Osteoblast (primary cell): ENCODE measurements around the gene ANK3. TPM values are rescaled to one million over a fixed set of nuclear protein-coding genes. Genes with fewer than 3 reads are reported as not detected.
"Not testable (repeated sequence)": the region's sequence is repeated elsewhere in the genome, so short reads cannot be mapped to it uniquely, and the experiment has no call there.

Experiments used
- DNase-seq: peaks from one replicate; pipeline ENCODE4 v3.0.0; 2011; ENCODE audit warnings: low spot score, mixed read lengths; ENCODE audit not compliant: insufficient read length; ENCODE audit errors: missing footprints
- H2AFZ ChIP-seq: 2 replicates; pipeline ENCODE4 v1.6.0; 2011; ENCODE audit warnings: mild to moderate bottlenecking, low read length
- H3K27ac ChIP-seq: 2 replicates; pipeline ENCODE4 v1.5.1; 2011; ENCODE audit warnings: mild to moderate bottlenecking, low read depth, low read length, moderate library complexity
- H3K27me3 ChIP-seq: 2 replicates; pipeline ENCODE4 v1.6.0; 2012; ENCODE audit warnings: mild to moderate bottlenecking, control low read depth, inconsistent platforms, low read length, moderate library complexity; ENCODE audit not compliant: insufficient read depth
- H3K36me3 ChIP-seq: 2 replicates; pipeline ENCODE4 v1.5.1; 2011; ENCODE audit warnings: mild to moderate bottlenecking, low read length, control low read depth, moderate library complexity; ENCODE audit not compliant: insufficient read depth
- H3K4me1 ChIP-seq: 2 replicates; pipeline ENCODE4 v1.5.1; 2011; ENCODE audit warnings: mild to moderate bottlenecking, low read length, control low read depth, moderate library complexity; ENCODE audit not compliant: insufficient read depth
- H3K4me2 ChIP-seq: 2 replicates; pipeline ENCODE4 v1.6.0; 2011; ENCODE audit warnings: mild to moderate bottlenecking, low read length; ENCODE audit not compliant: insufficient read depth
- H3K4me3 ChIP-seq: fragments of 200-600 bp; sonication (generic); 3 replicates; pipeline ENCODE4 v1.5.1; 2012; ENCODE audit warnings: mild to moderate bottlenecking, low read length, inconsistent platforms; ENCODE audit not compliant: insufficient read depth
- H3K79me2 ChIP-seq: 2 replicates; pipeline ENCODE4 v1.6.0; 2012; ENCODE audit warnings: mild to moderate bottlenecking, low read length, control low read depth, inconsistent platforms; ENCODE audit not compliant: insufficient read depth
- H3K9me3 ChIP-seq: 2 replicates; pipeline ENCODE4 v1.5.1; 2011; ENCODE audit warnings: low read depth, low read length, control low read depth
- H4K20me1 ChIP-seq: 2 replicates; pipeline ENCODE4 v1.6.0; 2012; ENCODE audit warnings: mild to moderate bottlenecking, low read length, control low read depth; ENCODE audit not compliant: insufficient read depth
- CTCF ChIP-seq: IDR thresholded peaks from 2 replicates; pipeline ENCODE4 v1.5.1; 2011; ENCODE audit warnings: mild to moderate bottlenecking, low read depth, low read length, moderate library complexity; ENCODE audit errors: extremely low read depth
- total RNA-seq: library from RNA; depleted of rRNA; stranded (reverse); fragments of >200 nt; gene quantifications from 2 replicates; pipeline ENCODE4 v1.2.3, GENCODE V29; 2012

The ANK3 gene
- total RNA-seq, 1 donor, result 44.5 TPM

- Histone ChIP-seq H3K9me3 (no peaks in the 10 kb centered on the region), H3K79me2 (no peaks in the 10 kb centered on the region), H3K4me2 (no peak overlapping the region), H3K4me3 (no peak overlapping the region), H3K4me1 (peaks cover 4% of the 10 kb centered on the region), H3K27me3 (no peaks in the 10 kb centered on the region), H4K20me1 (no peaks in the 10 kb centered on the region), H2AFZ (no peak overlapping the region), H3K36me3 (no peaks in the 10 kb centered on the region), H3K27ac (no peak overlapping the region)
- no peak for DNase-seq
- no peak for TF ChIP-seq CTCF
Measured at GRCh38 chr10:60035984-60036383, 353.7 kb downstream of the ANK3 start.

GRCh38 chr10:60035375-60035774 is 354.3 kb downstream of the ANK3 start:
- not testable (repeated sequence) for H3K79me2 ChIP-seq, H3K4me3 ChIP-seq, H3K27me3 ChIP-seq, H3K9me3 ChIP-seq, H3K4me1 ChIP-seq, H4K20me1 ChIP-seq, H2AFZ ChIP-seq, DNase-seq, H3K36me3 ChIP-seq, H3K27ac ChIP-seq, H3K4me2 ChIP-seq

- Histone ChIP-seq H3K36me3 (no peaks in the 10 kb centered on the region), H3K79me2 (no peaks in the 10 kb centered on the region), H3K27ac (no peak overlapping the region), H3K4me2 (no peak overlapping the region), H3K9me3 (no peaks in the 10 kb centered on the region), H3K4me3 (no peak overlapping the region), H4K20me1 (no peaks in the 10 kb centered on the region), H3K4me1 (no peaks in the 10 kb centered on the region), H3K27me3 (no peaks in the 10 kb centered on the region), H2AFZ (no peak overlapping the region)
- peak; percentile 59 for TF ChIP-seq CTCF
- DNase-seq, result peak; percentile 46
Measured at GRCh38 chr10:60032723-60033122, 357.0 kb downstream of the ANK3 start.

GRCh38 chr10:60031664-60032063 is 358.0 kb downstream of the ANK3 start:
- H3K4me2 ChIP-seq, result no peak overlapping the region
- H4K20me1 ChIP-seq, result no peaks in the 10 kb centered on the region
- TF ChIP-seq CTCF, result no peak
- no peaks in the 10 kb centered on the region for H3K4me1 ChIP-seq
- H3K9me3 ChIP-seq, result no peaks in the 10 kb centered on the region
- H3K27ac ChIP-seq, result no peak overlapping the region
- H3K79me2 ChIP-seq, result no peaks in the 10 kb centered on the region
- H3K4me3 ChIP-seq, result no peak overlapping the region
- no peak overlapping the region for H2AFZ ChIP-seq
- no peak for DNase-seq
- no peaks in the 10 kb centered on the region for H3K27me3 ChIP-seq
- no peaks in the 10 kb centered on the region for H3K36me3 ChIP-seq

DNA sequence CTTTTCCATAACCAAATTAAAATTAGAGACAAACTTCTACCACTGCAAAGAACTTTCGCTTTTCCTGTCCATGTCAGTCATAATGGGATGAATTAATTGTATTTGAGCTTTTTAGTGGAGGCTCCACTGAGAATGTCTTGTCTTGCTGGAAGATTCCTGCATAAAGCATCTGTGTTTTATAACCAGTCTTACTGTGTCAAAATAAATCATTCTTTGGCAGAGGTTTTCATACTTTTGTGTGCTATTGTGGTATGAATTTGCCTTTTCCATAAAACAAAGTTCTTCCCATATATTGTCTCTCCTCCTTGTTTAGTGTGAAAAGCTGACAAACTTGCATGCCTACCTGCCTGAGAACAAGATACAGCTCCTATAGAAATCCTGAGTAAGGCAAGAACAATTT is 358.5 kb downstream of the ANK3 start:
- H3K4me2 ChIP-seq, result no peak overlapping the region
- no peak overlapping the region for H3K27ac ChIP-seq
- no peaks in the 10 kb centered on the region for H4K20me1 ChIP-seq
- no peaks in the 10 kb centered on the region for H3K27me3 ChIP-seq
- no peak overlapping the region for H3K4me3 ChIP-seq
- H3K36me3 ChIP-seq, result no peaks in the 10 kb centered on the region
- H2AFZ ChIP-seq, result no peak overlapping the region
- no peaks in the 10 kb centered on the region for H3K9me3 ChIP-seq
- H3K4me1 ChIP-seq, result no peaks in the 10 kb centered on the region
- DNase-seq, result no peak
- no peaks in the 10 kb centered on the region for H3K79me2 ChIP-seq
- no peak for TF ChIP-seq CTCF
